ENCODE data around the gene NTM.

DNA sequence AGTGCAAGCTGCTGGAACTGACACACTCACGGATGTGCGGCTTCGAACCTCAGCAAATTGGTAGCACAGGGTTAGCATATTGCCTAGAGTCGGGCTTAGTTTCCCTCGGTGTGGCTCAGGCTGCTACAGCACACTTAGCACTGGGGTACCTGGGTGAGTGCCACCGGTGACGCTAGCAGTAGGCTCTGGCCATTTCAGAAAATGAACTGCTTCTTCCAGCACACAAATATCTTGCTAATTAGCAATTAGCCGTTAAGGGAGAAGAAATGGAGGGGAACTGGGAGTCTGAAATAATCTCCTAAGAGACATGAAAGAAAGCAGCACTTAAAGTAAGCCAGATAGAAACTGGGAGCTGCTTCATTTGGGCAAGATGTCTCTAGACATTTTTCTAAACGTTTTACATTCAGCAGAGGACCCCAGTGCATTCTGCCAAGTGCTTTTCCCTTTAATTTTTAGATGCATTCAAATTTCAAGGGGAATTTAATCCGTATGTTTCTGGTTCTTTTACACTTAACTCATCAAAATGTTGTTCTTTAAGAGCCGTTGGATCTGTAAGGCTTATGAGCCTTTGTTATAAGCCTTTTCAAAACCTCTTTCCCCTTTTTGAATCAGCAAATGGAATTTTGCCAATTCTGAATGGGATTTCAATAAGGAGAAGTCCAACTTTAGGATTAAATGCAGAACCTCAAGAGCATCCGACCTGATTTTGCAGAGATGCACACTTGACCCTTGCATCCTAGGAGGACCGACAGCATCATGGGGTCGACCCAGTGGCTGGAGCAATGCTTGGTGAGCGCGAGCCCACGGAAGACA lies 708.1 kb downstream of the NTM start:
- TF ChIP-seq POLR2AphosphoS5 (IDR thresholded peaks at IDR 0.05) = no peak
- TF ChIP-seq, protein P1, sequence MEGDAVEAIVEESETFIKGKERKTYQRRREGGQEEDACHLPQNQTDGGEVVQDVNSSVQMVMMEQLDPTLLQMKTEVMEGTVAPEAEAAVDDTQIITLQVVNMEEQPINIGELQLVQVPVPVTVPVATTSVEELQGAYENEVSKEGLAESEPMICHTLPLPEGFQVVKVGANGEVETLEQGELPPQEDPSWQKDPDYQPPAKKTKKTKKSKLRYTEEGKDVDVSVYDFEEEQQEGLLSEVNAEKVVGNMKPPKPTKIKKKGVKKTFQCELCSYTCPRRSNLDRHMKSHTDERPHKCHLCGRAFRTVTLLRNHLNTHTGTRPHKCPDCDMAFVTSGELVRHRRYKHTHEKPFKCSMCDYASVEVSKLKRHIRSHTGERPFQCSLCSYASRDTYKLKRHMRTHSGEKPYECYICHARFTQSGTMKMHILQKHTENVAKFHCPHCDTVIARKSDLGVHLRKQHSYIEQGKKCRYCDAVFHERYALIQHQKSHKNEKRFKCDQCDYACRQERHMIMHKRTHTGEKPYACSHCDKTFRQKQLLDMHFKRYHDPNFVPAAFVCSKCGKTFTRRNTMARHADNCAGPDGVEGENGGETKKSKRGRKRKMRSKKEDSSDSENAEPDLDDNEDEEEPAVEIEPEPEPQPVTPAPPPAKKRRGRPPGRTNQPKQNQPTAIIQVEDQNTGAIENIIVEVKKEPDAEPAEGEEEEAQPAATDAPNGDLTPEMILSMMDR (IDR thresholded peaks at IDR 0.05) = no peak
- no peak for TF ChIP-seq POLR2A (IDR thresholded peaks at IDR 0.05)
- no peak for TF ChIP-seq EP300 (IDR thresholded peaks at IDR 0.05; ENCODE audit: low read depth)

Data from transverse colon (tissue), 4 donors.